Posterior vena cava (tissue), 2 donors: Measurements from ENCODE around the gene SIDT1. TPM values are rescaled to one million over a fixed set of nuclear protein-coding genes. Genes with fewer than 3 reads are reported as not detected.
"Not testable (repeated sequence)": the region's sequence is repeated elsewhere in the genome, so short reads cannot be mapped to it uniquely, and the experiment has no call there.

Experiments
- DNase-seq: peaks from one replicate; pipeline ENCODE4 v3.0.0-alpha.2; 2020; ENCODE audit warnings: low spot score
- intact Hi-C, 2 donors: fragments of 100-400 bp; cut with DNase I; formaldehyde crosslinking; loops; one replicate each; pipeline versions ENCODE4 v1.14.1 to v1.14.2; 2022 to 2023
- total RNA-seq, 2 donors: library from RNA; stranded (reverse); fragmentation: NEBNext Ultra II Directional; extraction: Animal tissue kit (Norgen Biotek cat#: 25700); gene quantifications; one replicate each; pipeline ENCODE4 v1.2.1, GENCODE V29; 2021
- donor health status: DM: yes; HTN: yes; CAD: no.
- donor health status: DM: yes; HTN: yes; CAD: no.

The SIDT1 gene
- total RNA-seq, 2 donors from 2014 or later: 1.00 to 2.1 TPM

DNA sequence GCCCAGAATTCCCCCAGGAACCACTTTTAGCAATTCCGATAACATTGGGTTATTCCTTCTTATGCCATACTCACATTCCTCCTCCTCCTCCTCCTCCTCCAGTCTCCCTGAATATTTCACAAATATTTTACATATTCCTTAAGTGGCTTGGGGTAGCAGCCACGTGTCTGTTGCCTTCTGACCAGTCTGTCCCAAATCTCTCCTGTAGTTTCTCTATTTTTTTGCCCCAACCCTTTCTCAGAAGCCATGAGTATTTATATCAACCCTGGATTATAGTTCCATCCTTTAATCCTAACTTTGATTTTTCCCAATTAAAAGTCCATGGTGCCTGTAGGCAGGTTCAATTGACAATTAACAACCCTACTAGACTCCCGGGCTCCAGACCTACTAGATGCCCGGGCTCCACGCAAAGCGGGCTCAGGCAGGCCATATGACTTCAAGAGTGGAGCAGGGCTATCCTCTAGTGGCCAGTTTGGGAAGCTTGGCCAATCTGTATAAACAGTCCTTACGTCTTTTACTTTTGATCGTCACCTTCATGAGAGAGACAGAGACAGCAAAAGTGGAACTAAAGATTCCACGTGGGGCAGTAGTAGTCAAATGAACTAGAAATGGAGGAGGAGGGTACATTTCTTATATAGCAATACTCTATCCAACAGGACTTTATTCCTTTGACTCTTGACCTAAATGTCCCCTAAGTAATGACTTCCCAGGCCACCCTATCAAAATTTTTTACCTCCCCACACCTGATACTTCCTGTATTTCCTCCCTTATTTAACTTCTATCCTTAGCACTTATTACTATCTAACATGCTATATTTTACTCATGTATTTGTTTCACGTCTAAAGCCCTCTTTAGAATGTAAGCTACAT, 94.4 kb downstream of the SIDT1 start:
- DNase-seq: no peak
- intact Hi-C loops: loop anchor here (10.0 kb wide), 1 partner anchor 112 kb away; the partner anchor contains the start of gene SPICE1 (in 2 of the 2)

DNA sequence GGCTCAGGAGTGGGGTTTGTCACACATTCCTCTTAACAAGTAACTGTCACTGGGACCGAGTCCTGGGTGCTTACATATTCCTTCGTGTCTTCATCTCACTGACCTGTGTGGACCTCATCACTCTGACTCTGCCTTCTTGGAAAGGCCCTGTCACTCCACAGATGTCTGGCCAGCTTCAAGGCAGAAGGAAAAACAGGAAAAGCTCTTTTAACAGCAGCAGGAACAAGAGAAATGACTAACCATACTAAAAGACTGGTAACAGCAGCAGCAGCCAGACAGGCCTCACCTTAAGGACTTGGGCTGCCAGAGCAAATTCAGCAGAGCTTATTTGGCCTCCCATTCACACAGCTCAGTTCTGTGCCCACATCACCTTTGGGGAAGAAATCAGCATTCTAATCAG, 96.0 kb downstream of the SIDT1 start:
- no peak for DNase-seq
- intact Hi-C loops: loop anchor here (10.0 kb wide), 1 partner anchor 114 kb away; the partner anchor contains the start of gene SPICE1 (in 2 of the 2)

DNA sequence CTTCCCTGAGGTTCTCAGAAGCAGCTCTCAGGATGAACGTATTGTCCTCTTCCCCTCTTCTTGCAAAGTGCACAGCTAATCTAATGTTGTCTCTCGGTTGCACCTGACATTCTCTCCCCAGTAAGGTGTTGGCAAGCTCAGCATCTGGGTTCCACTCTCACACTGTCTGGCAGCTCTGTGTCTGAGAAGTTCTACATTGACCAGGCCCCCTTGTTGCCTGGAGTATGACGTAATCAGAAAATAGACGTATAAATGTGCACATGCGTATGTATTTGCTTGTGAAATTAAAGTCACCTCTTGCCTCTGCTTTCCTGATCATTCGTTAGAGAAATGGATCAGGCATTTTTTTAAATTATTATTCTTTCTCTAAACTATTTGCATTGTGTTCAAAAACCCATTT, 96.4 kb downstream of the SIDT1 start:
- intact Hi-C loops: loop anchor here (1.0 to 10.0 kb wide), 2 partner anchors 32 to 114 kb away; partner anchors contain the start of gene SPICE1 (in 2 of the 2)
- DNase-seq: no peak

DNA sequence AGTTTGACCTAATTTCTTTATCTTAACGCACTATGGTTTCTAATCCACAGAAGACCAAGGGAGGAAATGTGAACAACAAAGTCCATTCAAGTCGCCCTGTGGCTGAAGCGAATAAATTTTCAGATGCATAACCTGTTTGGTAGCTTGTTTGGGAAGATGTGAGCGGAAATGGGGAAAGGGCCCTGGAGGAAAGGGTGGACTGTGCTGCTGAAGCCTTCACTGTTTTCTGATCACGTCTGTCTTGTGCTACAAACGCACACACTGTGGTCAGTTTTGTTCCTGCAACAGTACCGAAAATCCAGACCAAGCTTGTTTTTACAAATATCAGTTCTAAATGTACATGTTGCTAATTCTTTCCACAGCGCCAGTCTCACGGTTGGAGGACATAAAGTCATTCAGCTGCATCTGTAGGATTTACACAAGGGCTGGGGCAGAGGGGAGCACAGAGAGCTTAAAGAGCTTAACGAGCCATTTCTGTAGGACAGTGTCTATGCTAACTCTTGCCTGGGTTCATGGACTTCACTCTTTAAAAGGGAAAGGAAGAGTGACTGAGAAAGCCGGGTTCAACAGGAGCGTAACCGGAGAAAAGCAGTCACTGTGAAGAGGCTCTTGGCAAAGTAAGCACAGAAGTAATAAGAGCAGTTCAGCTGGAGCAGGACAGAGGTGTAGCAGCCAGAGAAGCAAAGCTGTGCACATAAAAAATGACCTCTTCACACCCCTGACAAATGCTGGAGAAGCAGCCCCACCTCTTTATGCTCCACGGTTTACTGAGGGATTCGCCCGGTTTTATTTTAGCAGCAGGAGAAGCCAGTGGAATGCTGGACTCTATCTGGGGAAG, 97.4 kb downstream of the SIDT1 start:
- intact Hi-C loops: loop anchor here (1.0 to 10.0 kb wide), 2 partner anchors 30 to 115 kb away; partner anchors contain the start of gene SPICE1 (in 2 of the 2)

DNA sequence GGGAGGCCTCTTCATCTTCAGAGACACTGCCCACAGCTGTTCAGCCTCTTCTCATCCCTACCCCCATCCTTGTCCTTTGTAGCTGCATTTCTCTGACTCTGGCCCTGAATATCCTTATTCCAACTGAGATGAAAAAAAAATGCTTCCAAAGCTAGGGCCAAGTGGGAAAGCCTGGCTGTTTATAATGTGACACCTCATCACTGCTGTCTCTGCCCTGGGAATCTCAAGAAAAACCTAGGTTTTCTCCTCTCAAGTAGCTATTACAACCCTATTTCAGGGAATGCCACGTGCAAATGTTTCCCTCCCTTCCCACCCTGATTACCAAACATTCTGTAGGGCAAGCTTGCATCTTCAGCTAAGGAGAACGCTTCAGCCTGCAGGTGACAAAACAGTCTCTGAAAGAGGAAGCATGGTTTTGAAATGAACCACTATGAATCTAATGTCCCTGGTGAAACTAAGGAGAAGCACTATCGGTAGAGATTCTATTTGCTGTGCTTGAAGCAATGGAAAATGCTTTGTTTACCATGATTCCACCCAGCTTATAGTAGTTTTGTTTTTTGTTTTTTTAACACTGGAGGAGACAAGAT, 98.7 kb downstream of the SIDT1 start:
- DNase-seq: no peak
- intact Hi-C loops: no loop called here

More for the DNA sequence above, 97.4 kb downstream of the SIDT1 start:
- DNase-seq: no peak

DNA sequence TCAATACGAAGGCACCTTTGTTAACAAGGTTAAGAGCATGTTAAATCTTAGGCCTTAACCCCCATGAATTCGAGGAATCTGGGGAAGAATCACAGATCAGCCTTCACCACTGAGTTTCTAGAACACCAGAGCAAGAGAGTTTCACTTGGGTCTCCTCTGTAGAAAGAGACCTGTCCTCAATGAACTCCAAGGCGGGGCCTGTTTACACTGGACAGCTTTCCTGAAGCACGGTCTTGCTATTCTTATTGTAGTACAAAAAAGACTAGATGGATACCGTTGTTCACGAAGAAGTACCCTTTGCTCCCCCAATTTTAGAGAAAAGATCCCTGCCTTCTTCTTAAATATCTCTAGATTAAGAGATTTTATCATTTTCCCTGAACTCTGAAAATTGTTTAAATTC, 99.2 kb downstream of the SIDT1 start:
- no peak for DNase-seq
- intact Hi-C loops: no loop called here

DNA sequence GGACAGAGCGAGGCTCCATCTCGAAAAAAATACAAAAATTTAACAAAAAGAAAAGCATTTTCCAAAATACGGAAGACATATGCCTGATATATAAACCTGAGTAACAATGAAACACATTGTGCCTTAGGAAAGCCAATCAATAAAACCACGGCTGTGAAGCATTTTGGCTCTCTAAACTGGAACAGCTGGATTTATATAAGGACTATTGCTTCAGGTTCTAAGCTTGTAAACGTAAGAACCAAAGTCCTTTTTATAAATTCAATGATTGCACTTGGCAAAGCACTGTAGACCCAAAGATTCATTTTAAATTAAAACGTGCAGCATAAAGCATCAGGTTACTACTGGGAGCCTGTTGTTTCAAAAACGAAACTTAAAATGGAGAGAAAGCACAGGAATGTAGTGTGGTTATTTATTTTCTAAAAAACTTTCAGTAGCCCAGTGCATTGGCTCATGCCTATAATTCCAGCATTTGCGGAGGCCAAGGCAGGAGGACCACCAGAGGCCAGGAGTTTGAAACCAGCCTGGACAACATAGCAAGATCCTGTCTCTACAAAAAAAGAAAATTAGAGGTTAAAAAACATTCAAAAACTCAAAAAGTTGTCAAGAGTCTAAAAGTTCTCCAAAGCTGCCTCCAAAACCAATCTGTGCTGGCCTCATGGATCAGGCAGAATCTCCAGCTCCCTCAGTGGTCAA, 102.6 kb downstream of the SIDT1 start:
- intact Hi-C loops: no loop called here
- DNase-seq: no peak

DNA sequence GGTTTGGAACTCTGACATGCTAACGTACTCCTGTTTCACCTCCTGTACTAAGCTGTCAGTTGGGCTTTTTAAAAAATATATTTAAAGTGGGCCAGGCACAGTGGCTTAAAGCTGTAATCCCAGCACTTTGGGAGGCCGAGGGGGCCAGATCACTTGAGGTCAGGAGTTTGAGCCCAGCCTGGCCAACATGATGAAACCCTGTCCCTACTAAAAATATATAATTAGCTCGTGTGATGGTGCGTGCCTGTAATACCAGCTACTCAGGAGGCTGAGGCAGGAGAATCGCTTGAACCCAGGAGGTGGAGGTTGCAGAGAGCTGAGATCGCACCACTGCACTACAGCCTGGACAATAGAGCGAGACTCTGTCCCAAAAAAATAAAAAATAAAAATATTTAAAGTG, 103.7 kb downstream of the SIDT1 start:
- intact Hi-C loops: not testable (repeated sequence)

DNA sequence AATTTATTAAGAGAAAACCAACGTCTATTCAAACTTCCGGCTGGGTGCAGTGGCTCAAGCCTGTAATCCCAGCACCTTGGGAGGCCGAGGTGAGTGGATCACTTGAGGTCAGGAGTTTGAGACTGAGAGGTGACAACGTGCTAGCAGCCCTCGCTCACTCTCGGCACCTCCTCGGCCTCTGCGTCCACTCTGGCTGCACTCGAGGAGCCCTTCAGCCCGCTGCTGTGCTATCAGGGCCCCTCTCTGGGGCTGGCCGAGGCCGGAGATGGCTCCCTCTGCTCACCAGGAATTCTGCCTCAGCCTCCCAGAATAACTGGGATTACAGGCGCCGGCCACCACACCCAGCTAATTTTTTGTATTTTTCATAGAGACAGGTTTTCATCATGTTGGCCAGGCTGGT, 105.4 kb downstream of the SIDT1 start:
- DNase-seq: no peak
- intact Hi-C loops: no loop called here

More for the DNA sequence above, 103.7 kb downstream of the SIDT1 start:
- not testable (repeated sequence) for DNase-seq

DNA sequence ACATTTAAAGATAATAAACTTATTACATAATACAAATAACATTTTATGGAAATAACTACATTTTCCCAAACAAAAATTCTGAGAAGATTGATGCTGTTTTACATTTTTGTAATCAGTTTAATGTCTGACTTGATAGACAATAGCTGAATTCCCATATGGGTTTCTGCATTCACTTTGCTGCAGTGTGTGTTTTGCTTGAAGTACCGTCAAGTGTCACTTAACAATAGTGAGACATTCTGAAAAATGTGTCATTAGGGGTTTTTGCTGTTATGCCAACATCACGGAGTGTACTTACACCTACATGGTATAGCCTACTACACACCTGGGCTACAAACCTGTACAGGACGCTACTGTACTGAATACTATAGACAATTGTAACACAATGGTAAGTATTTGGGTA, 106.6 kb downstream of the SIDT1 start:
- intact Hi-C loops: no loop called here

DNA sequence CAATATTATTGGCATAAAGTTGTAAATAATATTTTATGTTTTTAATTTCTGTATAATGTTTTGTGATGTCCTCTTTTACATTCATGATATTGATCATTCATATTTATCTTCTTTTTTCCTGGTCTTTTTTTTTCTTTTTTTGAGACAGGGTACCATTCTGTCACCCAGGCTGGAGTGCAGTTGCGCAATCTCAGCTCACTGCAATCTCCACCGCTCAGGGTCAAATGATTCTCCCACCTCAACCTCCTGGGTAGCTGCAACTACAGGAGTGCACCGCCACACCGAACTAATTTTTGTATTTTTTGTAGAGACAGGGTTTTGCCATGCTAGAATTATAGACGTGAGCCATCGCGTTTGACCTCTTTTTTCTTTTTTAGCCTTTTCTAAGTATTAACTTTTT, 111.2 kb downstream of the SIDT1 start:
- intact Hi-C loops: no loop called here
- DNase-seq: no peak

More for the DNA sequence above, 106.6 kb downstream of the SIDT1 start:
- DNase-seq: no peak

DNA sequence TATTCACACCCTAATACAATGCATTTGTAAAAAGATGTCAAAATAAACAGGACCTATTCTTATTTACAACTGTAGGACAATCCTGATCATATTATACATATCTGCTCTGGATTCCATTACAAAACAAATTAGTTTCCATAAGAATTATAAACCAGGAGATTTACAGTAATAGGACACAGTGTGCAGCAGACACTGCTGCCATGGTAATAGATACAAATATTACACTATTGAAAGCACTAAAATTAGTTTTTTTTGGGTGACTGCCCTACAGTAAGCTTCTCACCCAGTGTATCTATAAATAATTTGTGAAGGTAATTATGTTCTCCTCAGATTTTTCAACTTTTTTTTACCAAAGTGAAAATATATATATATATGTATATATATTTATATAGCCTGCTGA, 116.2 kb downstream of the SIDT1 start:
- intact Hi-C loops: no loop called here
- no peak for DNase-seq

DNA sequence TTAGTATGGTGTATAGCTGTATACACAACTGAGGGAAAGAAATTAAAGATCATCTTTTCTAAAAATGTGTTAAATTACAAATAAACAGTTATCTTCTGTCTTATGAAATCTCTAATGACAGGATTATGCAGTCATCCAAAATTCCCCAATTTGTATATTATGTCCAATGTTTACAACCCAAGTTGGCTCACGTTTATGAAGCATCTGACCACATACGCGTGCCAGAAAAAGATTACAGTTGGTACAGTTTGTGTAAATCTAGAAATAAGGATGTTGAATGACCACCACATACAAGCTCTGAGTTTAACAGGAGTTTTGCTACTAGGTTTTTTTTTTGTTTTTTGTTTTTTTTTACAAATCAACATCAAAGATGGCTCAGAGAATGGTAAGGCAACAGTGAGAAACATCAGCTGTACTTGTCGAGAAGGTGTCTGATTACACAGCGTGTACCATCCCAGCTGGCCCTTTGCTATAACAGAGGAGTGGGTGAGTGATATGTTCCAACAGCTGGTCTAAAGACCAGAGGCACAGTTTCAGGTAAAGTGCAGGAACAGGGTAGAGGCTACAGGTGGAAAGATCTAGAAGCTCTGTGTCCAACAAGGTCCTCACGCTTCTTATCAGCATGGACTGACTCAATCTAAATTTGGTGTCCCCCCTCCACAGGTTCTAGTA, 117.0 kb downstream of the SIDT1 start:
- no peak for DNase-seq

DNA sequence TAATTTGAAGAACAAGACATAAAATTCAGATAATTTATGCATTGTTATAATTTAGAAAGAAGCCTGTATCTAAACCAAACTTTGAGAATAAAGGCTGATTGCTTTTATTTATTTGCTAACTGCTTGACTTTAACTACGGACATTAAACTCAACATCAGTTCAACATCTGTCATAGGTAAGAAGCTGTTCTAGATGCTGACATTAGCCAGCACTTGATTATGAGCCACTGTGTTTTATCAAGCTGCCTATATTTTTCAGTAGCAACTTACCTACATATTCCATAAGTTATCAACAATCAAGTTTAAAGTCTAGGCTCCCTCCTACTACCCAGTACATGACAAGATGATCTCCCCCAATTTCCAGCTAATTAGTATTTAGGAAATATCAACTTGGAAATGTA, 122.0 kb downstream of the SIDT1 start:
- DNase-seq: no peak
- intact Hi-C loops: no loop called here

More for the DNA sequence above, 117.0 kb downstream of the SIDT1 start:
- intact Hi-C loops: no loop called here

DNA sequence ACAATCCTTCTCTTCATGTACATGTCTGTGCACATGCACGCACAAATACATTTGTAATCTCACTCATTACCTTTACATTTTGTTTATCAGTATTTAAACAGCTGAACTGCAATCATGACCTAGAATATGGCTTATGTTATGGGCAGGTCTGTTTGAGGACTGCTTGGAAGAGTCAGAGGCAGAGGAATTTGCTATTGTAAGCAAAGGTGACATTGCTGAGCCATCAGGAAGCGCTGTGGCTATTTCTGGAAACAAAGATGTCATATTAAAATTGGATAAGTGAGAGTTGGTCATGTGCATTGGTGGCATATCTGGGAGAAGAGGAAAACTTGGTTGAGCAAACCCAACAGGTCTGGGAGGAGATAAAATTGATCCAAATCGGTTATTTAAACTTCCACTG, 122.5 kb downstream of the SIDT1 start:
- DNase-seq: no peak
- intact Hi-C loops: no loop called here

DNA sequence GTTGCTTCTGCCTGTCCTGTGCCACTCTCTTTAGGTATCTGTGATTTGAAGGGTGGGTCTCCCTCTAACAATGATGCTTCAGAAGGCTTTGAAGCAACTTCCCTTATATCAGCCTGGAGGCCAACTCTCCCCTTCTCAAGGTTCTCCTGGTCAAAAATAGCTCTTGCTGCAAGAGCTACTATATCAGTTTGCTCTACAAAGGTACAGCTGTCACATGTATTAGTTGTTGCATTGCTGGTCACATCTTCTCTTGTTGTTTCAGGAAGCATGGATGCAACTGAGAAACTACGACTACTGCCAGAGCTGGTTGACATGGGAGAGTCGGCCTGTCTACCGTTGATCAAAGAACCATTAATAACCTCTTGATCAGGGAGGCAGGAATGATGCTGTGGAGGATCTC, 125.8 kb downstream of the SIDT1 start:
- intact Hi-C loops: no loop called here
- DNase-seq: no peak

DNA sequence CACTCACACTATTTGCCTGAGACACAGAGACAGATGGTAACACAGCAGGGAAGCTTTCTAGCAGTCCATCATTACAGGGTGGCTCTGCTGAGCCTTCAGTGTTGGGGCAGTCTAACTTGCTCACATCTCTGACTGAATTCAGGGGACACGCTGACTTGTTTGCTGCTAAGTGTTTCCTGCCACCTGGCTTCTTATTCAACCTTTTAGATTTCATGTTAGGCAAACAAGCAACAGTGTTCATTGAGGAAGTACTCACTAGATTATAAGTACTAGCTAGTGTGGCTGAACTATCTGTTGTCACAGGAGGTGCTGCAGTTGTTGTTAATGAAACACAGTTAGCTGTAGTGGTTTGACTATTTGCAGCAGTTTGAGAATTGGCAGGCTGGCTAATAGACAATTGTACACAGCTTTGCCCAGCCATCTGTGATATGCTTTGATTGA, 126.8 kb downstream of the SIDT1 start:
- intact Hi-C loops: no loop called here
- no peak for DNase-seq

DNA sequence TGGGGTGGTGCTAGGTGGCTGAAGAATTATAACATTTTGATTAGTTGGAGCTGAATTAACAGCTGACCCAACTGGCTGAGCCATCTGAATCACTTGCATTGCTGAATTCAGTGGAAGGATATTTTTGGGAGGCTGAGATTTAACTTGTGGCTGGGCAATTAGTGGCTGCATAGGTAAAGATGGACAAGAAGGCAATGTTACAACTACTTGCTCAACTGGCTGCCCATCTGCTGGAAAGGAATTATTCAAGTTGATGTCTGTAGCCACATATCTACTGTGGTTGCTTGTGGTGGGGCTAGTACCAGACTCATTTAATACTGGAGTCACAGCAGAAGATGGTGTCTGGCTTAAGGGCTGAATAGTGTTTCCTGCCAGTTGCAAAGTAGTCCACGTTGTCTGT, 127.6 kb downstream of the SIDT1 start:
- DNase-seq: no peak
- intact Hi-C loops: loop anchor here in 1 of 2 donors (1.0 kb wide), 1 partner anchor 31 kb away; no protein-coding TSS in a partner anchor
